K562 (cell line): ENCODE measurements around the gene RECK. TPM values are rescaled to one million over a fixed set of nuclear protein-coding genes. Genes with fewer than 3 reads are reported as not detected.

Experiments
- ATAC-seq: fragments of 200-7000 bp; cut with Tn5 transposase; 3 replicates; pipeline ENCODE4 v1.9.1; 2020; ENCODE audit warnings: moderate library complexity
- BruUV-seq: library from RNA; stranded (reverse); fragments of 400-500 nt; replicated peaks from 2 replicates; lab custom pipeline; 2021; lab: Mats Ljungman, UMichigan
- CTCF ChIA-PET: fragments of 300-600 bp; formaldehyde crosslinking; extraction: SDS; loops from one replicate; lab custom pipeline; 2021; ENCODE audit warnings: low intra/inter-chr PET ratio; lab: Yijun Ruan, JAX
- POLR2A ChIA-PET: fragments of 300-600, 350-650 bp; sonication (Branson Sonifier 250); formaldehyde crosslinking; extraction: SDS; loops from one replicate; lab custom pipeline; 2021; ENCODE audit warnings: antibody characterized with exemption, inconsistent platforms; lab: Yijun Ruan, JAX
- DNase-seq, 4 experiments: peaks; one replicate each; pipeline versions ENCODE4 v3.0.0 to v3.0.0-alpha.2; 2011 to 2018; ENCODE audit warnings: low spot score in 3 of 4, mixed read lengths in 3 of 4; ENCODE audit errors: extremely low read depth in 1 of 4
- FAIRE-seq: peaks from 2 replicates; lab custom pipeline; 2011; peaks lifted over from hg19 to GRCh38; lab: Jason Lieb, UNC
- H2AFZ ChIP-seq: 2 replicates; pipeline ENCODE4 v1.6.0; 2011; ENCODE audit warnings: low read depth, low read length, control low read depth, inconsistent platforms
- H3K27ac ChIP-seq: fragments of 200-600 bp; 3 replicates; pipeline ENCODE4 v1.8.0; 2011; ENCODE audit warnings: low read depth, mild to moderate bottlenecking, control low read depth, inconsistent platforms, low read length, moderate library complexity, mixed read lengths; ENCODE audit errors: extremely low read depth
- H3K27me3 ChIP-seq, 2 experiments: fragments of 300-600 bp in 1 of 2; 2 replicates in 1 of 2; 3 replicates in 1 of 2; pipeline versions ENCODE4 v1.6.0 to v1.8.0; 2011; ENCODE audit warnings: inconsistent platforms in 2 of 2, low read length in 2 of 2, mild to moderate bottlenecking in 1 of 2, mixed read lengths in 1 of 2, moderate library complexity in 1 of 2; ENCODE audit not compliant: control insufficient read depth in 2 of 2, insufficient read depth in 2 of 2
- H3K36me3 ChIP-seq: fragments of 300-600 bp; 3 replicates; pipeline ENCODE4 v1.8.0; 2011; ENCODE audit warnings: mild to moderate bottlenecking, low read length, inconsistent platforms; ENCODE audit not compliant: control insufficient read depth, insufficient read depth
- H3K4me1 ChIP-seq, 2 experiments: fragments of 200-600 bp in 1 of 2; replicated peaks in 1 of 2; 2 replicates in 1 of 2; 3 replicates in 1 of 2; pipeline versions ENCODE4 v1.5.1 to v1.8.0; 2011; ENCODE audit warnings: inconsistent platforms in 2 of 2, low read length in 2 of 2, mild to moderate bottlenecking in 1 of 2, mixed read lengths in 1 of 2, moderate library complexity in 1 of 2; ENCODE audit not compliant: control insufficient read depth in 2 of 2, insufficient read depth in 2 of 2
- H3K4me2 ChIP-seq: 2 replicates; pipeline ENCODE4 v1.6.1; 2011; ENCODE audit warnings: low read length, control low read depth, inconsistent platforms, mixed read lengths; ENCODE audit not compliant: insufficient read depth
- H3K4me3 ChIP-seq: fragments of 200-600 bp; sonication (generic), shearing (Covaris generic); 2 replicates; pipeline ENCODE4 v1.5.1; 2016; ENCODE audit warnings: control low read depth, inconsistent platforms
- H3K79me2 ChIP-seq: fragments of 200-600 bp; 3 replicates; pipeline ENCODE4 v1.8.0; 2011; ENCODE audit warnings: low read length, inconsistent platforms; ENCODE audit not compliant: control insufficient read depth, insufficient read depth
- H3K9ac ChIP-seq, 2 experiments: 2 replicates each; pipeline versions ENCODE4 v1.6.0 to v1.6.1; 2011; ENCODE audit warnings: low read depth in 2 of 2, low read length in 2 of 2, control low read depth in 1 of 2, inconsistent platforms in 1 of 2, mild to moderate bottlenecking in 1 of 2, mixed read lengths in 1 of 2; ENCODE audit not compliant: insufficient read depth in 1 of 2
- H3K9me1 ChIP-seq: one replicate; pipeline ENCODE4 v1.6.0; 2011; ENCODE audit warnings: inconsistent platforms, mild to moderate bottlenecking, low read length, moderate library complexity; ENCODE audit not compliant: control insufficient read depth, insufficient read depth
- H3K9me3 ChIP-seq: replicated peaks from 2 replicates; pipeline ENCODE4 v1.5.1; 2011; ENCODE audit warnings: low read depth, low read length, inconsistent platforms; ENCODE audit not compliant: control insufficient read depth, insufficient read depth
- H4K20me1 ChIP-seq: replicated peaks from 2 replicates; pipeline ENCODE4 v1.6.1; 2011; ENCODE audit warnings: low read length, inconsistent platforms, mixed read lengths; ENCODE audit not compliant: control insufficient read depth, insufficient read depth
- BCL6 ChIP-seq: fragments of 250-450 bp; sonication (Bioruptor Pico); IDR thresholded peaks from 2 replicates; pipeline ENCODE4 v1.4.0; 2020
- CBFA2T3 ChIP-seq: fragments of 450-650 bp; IDR thresholded peaks from 2 replicates; pipeline ENCODE4 v1.6.1; 2017
- CBX5 ChIP-seq: IDR thresholded peaks from 2 replicates; pipeline ENCODE4 v1.6.1; 2014; ENCODE audit warnings: low read depth, borderline replicate concordance
- CHCHD3 ChIP-seq: fragments of 250-450 bp; sonication (Bioruptor Pico); IDR thresholded peaks from 2 replicates; pipeline ENCODE4 v2.1.2; 2022; ENCODE audit warnings: mild to moderate bottlenecking
- CUX1 ChIP-seq: fragments of 200-800 bp; sonication (Bioruptor generic); IDR thresholded peaks from 2 replicates; pipeline ENCODE4 v1.6.1; 2016; ENCODE audit warnings: missing genetic modification characterization, missing compliant biosample characterization
- DIDO1 ChIP-seq: fragments of 450-650 bp; IDR thresholded peaks from 2 replicates; pipeline ENCODE4 v1.6.1; 2016; ENCODE audit warnings: low read depth, missing biosample characterization, missing genetic modification characterization
- POLR2AphosphoS2 ChIP-seq: IDR thresholded peaks from 2 replicates; pipeline ENCODE4 v1.6.1; 2012; ENCODE audit warnings: low read length, improper control_type of control experiment
- RERE ChIP-seq: sonication (generic); formaldehyde crosslinking; IDR thresholded peaks from 2 replicates; pipeline ENCODE4 v1.8.0; 2023; ENCODE audit warnings: missing genetic modification reagents, mild to moderate bottlenecking, borderline replicate concordance
- ZNF232 ChIP-seq: sonication (generic); formaldehyde crosslinking; IDR thresholded peaks from 2 replicates; pipeline ENCODE4 v1.8.0; 2022; ENCODE audit warnings: mild to moderate bottlenecking, missing genetic modification reagents
- ZNF316 ChIP-seq: fragments of 450-650 bp; IDR thresholded peaks from 2 replicates; pipeline ENCODE4 v1.6.1; 2016
- WGBS: fragments of 100-300 bp; shearing (Covaris generic); methylation state at CpG from one replicate; pipeline ENCODE4 v1.1.6; 2016; ENCODE audit warnings: low coverage, mixed read lengths; ENCODE audit not compliant: insufficient coverage; ENCODE audit errors: missing lambda C conversion rate; 5-methylcytosine and 5-hydroxymethylcytosine counted together
- in situ Hi-C: fragments of 300-500 bp; cut with MboI; formaldehyde crosslinking; loops from 4 replicates; pipeline ENCODE4 v1.15.0; 2018; ENCODE audit warnings: inconsistent platforms, mixed read lengths
- intact Hi-C: fragments of 100-400 bp; cut with micrococcal nuclease; formaldehyde crosslinking; loops from 2 replicates; pipeline ENCODE4 v1.14.2; 2022
- polyA plus RNA-seq, 8 experiments: library from polyadenylated mRNA; depleted of rRNA in 4 of 8; stranded (reverse) in 5 of 8; unstranded in 3 of 8; fragments of >200 nt; fragmentation: Nextera tagmentation in 2 of 8; fragmentation: Illumina TruSeq in 1 of 8; extraction: Ambion mirVana in 2 of 8; extraction: Trizol in 1 of 8; gene quantifications; 2 replicates each; pipeline versions ENCODE4 v1.2.1 to v1.2.3, GENCODE V29; 2011 to 2014; ENCODE audit warnings: inconsistent platforms in 1 of 8, missing spikeins in 1 of 8
- total RNA-seq, 7 experiments: library from RNA; depleted of rRNA in 6 of 7; stranded (reverse); fragments of >200 nt in 6 of 7; fragmentation: Illumina TruSeq in 2 of 7; extraction: Trizol in 2 of 7; gene quantifications; 2 replicates each; pipeline versions ENCODE4 v1.2.1 to v1.2.3, GENCODE V29; 2011 to 2021; ENCODE audit warnings: low replicate concordance in 1 of 7

RECK gene
- total and polyA plus RNA-seq, 9 of the 15 experiments (the other 6 are each of a cell fraction or from before 2014, with no cell fraction given): 0.04 to 0.36 (median 0.16) TPM

GRCh38 chr9:36007316-36007708, 29.4 kb upstream of the RECK start (continued):
- TF ChIP-seq RERE (CRISPR knock-in tag): no peak
- no peak for TF ChIP-seq POLR2AphosphoS2

GRCh38 chr9:36007852-36008251, 28.9 kb upstream of the RECK start:
- peaks cover 0 to 7% of the 10 kb centered on the region in 2 experiments; a peak in 1 of 5 replicates for H3K27me3 ChIP-seq
- no peak overlapping the region for H3K9ac ChIP-seq
- H3K79me2 ChIP-seq: no peaks in the 10 kb centered on the region
- H3K27ac ChIP-seq: no peak overlapping the region
- 0% methylated on average over 2 of the region's 2 CpGs for WGBS
- no peaks in the 10 kb centered on the region for H3K9me1 ChIP-seq
- no peak overlapping the region for H3K4me3 ChIP-seq
- CTCF ChIA-PET: interaction anchor here (2.8 kb wide), 1 partner anchor 104 kb away, joined by 15 read pairs; no protein-coding TSS in a partner anchor
- FAIRE-seq: no peak
- no peak overlapping the region for H2AFZ ChIP-seq
- H3K9me3 ChIP-seq: 0 out of 2 replicates have a peak, but pooled peaks cover 2% of the 10 kb centered on the region
- H3K4me1 ChIP-seq: peaks cover 0 to 6% of the 10 kb centered on the region in 2 experiments; a peak in 3 of 5 replicates
- POLR2A ChIA-PET: no interaction called here
- no peaks in the 10 kb centered on the region for H4K20me1 ChIP-seq
- in situ Hi-C loops (no loop called here), intact Hi-C loops (loop anchor here (5.0 kb wide), 1 partner anchor 51 kb away; the partner anchor contains the start of gene OR2S2)
- DNase-seq: no peak
- H3K4me2 ChIP-seq: no peak overlapping the region
- BruUV-seq: no TSS peak
- ATAC-seq: no peak
- no peaks in the 10 kb centered on the region for H3K36me3 ChIP-seq
- TF ChIP-seq ZNF232 (CRISPR knock-in tag) (no peak), BCL6 (CRISPR knock-in tag) (no peak), CUX1 (CRISPR knock-in tag) (no peak), CBFA2T3 (no peak), ZNF316 (no peak), CBX5 (no peak), CHCHD3 (no peak), DIDO1 (no peak)
